ENCODE measurements around the gene GRIK3. TPM values are rescaled to one million over a fixed set of nuclear protein-coding genes. Genes with fewer than 3 reads are reported as not detected.

The GRIK3 gene
- total RNA-seq, 5 donors from 2014 or later (not counting 1 experiment from before 2014, with no cell fraction given): 0.03 TPM; not detected in 4

GRCh38 chr1:36751525-36751924 lies 282.8 kb downstream of the GRIK3 start:
- H3K9me3 ChIP-seq: no peaks in the 10 kb centered on the region
- DNase-seq (no peak), ATAC-seq (replicated peaks in 1 of 4) (no peak)
- no peak overlapping the region for H3K27ac ChIP-seq (ENCODE audit: low read length)
- no peaks in the 10 kb centered on the region for H3K9me3 Mint-ChIP-seq
- no CpG with 5 or more reads among the region's 4 CpGs for WGBS (ENCODE audit: insufficient coverage)
- no peaks in the 10 kb centered on the region for H3K36me3 ChIP-seq (ENCODE audit: control insufficient read depth in 2 of 2, extremely low read depth in 1 of 2, insufficient read depth in 1 of 2, low read length in 1 of 2)
- no peaks in the 10 kb centered on the region for H3K36me3 Mint-ChIP-seq
- no peak overlapping the region for H3K4me3 Mint-ChIP-seq
- H3K4me1 ChIP-seq (ENCODE audit: control insufficient read depth in 1 of 2, extremely low read depth in 1 of 2, insufficient read depth in 2 of 2, low read length in 2 of 2): no peaks in the 10 kb centered on the region
- H3K4me1 Mint-ChIP-seq: no peaks in the 10 kb centered on the region
- POLR2A ChIA-PET: no interaction called here
- H3K27ac Mint-ChIP-seq: no peak overlapping the region
- CTCF ChIA-PET: no interaction called here
- H3K4me3 ChIP-seq (ENCODE audit: control insufficient read depth in 1 of 2, extremely low read depth in 1 of 2, low read length in 1 of 2): no peak overlapping the region
- H3K27me3 ChIP-seq (replicated peaks in 1 of 2; ENCODE audit: control insufficient read depth in 2 of 2, extremely low read depth in 1 of 2, insufficient read depth in 2 of 2, low read length in 1 of 2): peaks cover 2 to 17% of the 10 kb centered on the region in 2 experiments
- peaks cover 18 to 29% of the 10 kb centered on the region in 2 donors for H3K27me3 Mint-ChIP-seq

GRCh38 chr1:36748466-36748865 lies 285.8 kb downstream of the GRIK3 start:
- DNase-seq: no peak
- Histone ChIP-seq H3K27me3 (replicated peaks in 1 of 2; ENCODE audit: control insufficient read depth in 2 of 2, extremely low read depth in 1 of 2, insufficient read depth in 2 of 2, low read length in 1 of 2) (peaks cover 2 to 22% of the 10 kb centered on the region in 2 experiments), H3K36me3 (ENCODE audit: control insufficient read depth in 2 of 2, extremely low read depth in 1 of 2, insufficient read depth in 1 of 2, low read length in 1 of 2) (no peaks in the 10 kb centered on the region), H3K9me3 (no peaks in the 10 kb centered on the region), H3K4me3 (ENCODE audit: control insufficient read depth in 1 of 2, extremely low read depth in 1 of 2, low read length in 1 of 2) (no peak overlapping the region), H3K4me1 (ENCODE audit: control insufficient read depth in 1 of 2, extremely low read depth in 1 of 2, insufficient read depth in 2 of 2, low read length in 2 of 2) (no peaks in the 10 kb centered on the region), H3K27ac (ENCODE audit: low read length) (no peak overlapping the region)
- Mint-ChIP-seq H3K27ac (no peak overlapping the region), H3K9me3 (no peaks in the 10 kb centered on the region), H3K27me3 (peaks cover 8 to 13% of the 10 kb centered on the region in 2 donors), H3K36me3 (no peaks in the 10 kb centered on the region), H3K4me1 (no peaks in the 10 kb centered on the region), H3K4me3 (no peak overlapping the region)
- ChIA-PET POLR2A (interaction anchor here in 1 of 2 donors (0.7 kb wide), 1 partner anchor 14 kb away, joined by 6 read pairs; no protein-coding TSS in a partner anchor), CTCF (no interaction called here)
- 85% methylated on average over 4 of the region's 7 CpGs for WGBS (ENCODE audit: insufficient coverage)
- ATAC-seq (replicated peaks in 1 of 4): no peak

All from T-cell (primary cell).